Activated CD4-positive, CD25-positive, alpha-beta regulatory T cell (primary cell): ENCODE measurements around the gene PPP1R14B.

Experiments used
- DNase-seq, 4 experiments: peaks; one replicate each; lab custom pipeline; 2025; lab: John Stamatoyannopoulos, UW

PPP1R14B gene, protein sequence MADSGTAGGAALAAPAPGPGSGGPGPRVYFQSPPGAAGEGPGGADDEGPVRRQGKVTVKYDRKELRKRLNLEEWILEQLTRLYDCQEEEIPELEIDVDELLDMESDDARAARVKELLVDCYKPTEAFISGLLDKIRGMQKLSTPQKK

DNA sequence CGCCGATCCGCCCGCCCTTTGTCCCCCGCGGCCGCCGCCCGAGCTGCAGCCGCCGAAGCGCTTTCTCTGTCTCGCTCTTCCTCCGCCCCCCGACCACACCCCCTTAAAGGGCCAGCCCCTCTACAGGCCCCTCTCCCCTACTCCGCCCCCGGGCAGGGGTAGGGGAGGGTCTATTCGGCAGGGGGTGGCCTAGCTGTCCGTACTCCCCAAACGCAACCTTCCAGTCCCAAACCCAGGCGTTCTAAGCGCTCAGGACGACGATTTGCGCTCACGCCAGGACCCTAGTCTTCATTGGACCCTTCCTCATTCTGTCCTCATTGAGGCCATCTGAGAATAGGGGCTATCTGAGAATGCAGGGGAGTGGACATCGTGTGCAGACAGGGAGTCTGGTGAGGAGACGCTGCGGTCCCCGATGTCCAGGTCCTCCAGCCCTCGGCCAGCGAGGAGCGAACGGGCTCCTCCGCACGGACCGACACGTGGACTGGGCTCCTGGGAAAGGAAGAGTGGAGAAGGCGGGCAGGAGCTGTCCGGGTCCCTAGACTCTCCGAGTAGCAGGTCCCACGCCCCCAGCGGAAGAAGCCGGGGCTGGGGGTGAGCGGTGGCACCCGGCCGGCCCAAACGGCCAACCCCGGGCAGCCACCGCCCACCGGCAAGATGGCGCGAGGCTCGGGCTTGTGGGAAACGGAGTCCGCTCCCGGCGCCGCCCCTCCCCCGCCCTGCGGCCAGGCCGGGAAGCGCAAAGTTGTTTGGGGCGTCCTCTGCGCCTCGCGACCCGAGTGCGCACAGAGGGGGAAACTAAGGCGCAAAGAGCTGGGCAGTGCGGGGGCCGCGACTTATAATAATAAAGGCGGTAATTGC lies at the start of gene PPP1R14B:
TSS of gene PPP1R14B (minus strand) at position 73 of the 858 bp plus-strand sequence. CDS start 270 bp downstream, outside the sequence.
- DNase-seq = peak; percentile 62 to 71 (median 67)

DNA sequence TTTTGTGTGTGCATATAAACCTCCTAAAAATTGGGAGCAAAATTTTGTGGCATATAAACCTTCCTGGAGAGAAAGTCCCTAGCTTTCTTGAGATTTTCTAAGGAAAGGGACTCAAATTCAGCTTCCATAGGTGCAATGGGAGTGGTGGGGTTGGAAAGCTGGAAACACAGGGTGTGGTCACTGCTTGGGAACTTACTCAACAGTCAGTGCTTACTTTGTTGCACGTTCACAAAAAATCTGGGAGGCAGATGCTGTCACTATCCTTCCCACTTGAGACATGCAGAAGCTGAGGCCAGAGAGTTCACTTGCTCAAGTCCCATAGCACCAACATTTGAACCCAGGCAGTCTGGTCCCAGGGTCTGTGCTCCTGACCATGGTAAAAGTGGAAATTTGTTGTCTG lies 49.5 kb upstream of the PPP1R14B start:
- DNase-seq = no peak

DNA sequence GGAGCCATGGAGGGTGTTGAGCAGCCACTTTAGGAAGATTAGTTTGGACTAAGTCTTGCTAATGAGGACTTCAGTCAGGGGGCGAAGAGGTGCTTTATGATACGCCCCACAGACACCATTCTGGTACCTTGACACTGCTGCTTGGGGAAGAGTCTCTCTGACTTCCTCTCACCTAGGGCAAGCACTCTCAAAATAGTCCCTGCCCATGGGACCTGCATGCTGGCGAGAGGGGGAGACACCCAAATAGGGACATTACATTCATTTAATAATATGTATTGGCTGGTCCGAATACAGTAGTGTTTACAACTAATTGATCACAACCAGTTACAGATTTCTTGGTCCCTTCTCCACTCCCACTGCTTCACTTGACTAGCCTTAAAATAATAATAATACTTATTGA lies 49.0 kb upstream of the PPP1R14B start:
- DNase-seq = no peak

DNA sequence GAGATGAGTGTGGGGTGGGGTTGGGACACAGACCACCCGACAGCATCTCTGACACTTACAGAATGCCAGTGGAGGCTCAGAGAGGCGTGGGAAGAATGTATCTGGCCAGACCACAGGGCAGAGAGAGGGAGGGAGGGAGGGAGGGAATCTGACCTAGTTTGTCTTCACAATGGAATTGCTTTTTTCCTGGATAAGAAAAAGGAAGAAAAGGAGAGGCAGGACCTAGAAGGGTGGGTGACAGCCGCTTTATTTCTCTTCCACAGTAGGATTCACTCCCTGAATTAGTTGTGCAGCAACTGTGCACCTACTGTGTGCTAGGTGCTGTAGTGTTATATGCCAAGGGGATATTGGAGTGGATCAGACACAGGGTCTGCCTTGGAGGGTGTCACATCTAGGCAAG lies 48.0 kb upstream of the PPP1R14B start:
- DNase-seq = no peak

DNA sequence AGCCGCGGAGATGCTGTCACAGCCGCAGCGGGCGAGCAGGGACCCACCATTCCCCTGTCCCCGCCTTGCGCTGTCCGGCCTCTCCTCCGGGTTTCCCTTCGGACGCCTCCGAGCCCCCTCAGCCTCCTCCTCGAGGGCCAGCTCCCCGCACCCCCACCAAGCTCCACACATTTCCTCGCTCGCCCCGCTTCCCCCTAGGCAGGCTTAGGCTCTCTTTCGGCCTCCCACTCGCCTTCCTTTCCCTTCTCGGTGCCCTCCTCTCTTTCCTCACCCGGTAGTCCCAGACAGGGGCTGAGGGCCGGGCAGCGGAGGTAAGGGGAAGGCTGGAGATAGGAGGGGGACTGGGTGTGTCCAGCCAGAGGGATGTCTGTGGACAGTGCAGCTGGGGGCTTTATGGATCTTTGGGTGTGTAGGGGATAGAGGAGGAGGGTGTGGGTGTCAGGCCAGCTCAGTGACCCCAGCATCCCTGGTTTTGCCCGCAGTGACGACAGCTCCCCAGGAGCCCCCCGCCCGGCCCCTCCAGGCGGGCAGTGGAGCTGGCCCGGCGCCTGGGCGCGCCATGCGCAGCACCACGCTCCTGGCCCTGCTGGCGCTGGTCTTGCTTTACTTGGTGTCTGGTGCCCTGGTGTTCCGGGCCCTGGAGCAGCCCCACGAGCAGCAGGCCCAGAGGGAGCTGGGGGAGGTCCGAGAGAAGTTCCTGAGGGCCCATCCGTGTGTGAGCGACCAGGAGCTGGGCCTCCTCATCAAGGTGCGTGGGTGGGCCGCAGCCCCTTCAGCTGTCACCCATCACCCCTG lies 45.9 kb upstream of the PPP1R14B start:
- DNase-seq = no peak

DNA sequence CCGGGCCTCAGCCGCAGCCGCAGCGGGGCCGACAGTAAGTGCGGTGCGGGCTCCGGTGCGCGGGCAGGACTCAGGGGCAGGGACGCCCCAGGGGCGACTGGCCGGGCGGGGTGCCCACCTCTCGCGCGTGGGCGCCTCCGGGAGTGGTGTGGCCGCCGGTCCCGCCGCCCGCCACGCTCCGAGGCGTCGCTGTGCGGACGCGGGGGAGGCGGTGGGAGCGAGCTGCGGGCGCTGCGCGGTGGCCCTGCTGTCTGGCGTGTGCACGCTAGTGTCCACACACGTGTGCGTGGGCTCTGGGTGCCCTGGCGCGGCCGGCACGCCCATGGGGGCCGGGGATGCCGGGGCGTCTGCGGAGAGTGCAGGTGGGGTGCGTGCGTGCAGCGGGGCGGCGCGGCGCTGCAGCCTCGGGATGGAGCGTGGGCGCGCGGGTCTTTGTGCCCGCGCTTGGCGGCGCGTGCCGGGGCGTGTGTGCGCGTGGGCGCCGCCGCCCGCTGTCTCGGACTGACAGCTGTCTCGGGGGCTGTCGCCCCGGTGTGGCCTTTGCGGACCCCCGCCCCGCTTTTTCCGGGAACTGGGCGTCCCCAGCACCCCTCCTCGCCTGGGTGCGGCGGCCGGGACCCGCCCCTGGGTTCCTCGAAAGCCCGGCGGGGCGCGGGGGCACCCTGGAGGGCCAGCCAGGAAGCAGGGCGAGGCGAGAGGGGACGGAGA lies 45.2 kb upstream of the PPP1R14B start:
- DNase-seq = no peak

DNA sequence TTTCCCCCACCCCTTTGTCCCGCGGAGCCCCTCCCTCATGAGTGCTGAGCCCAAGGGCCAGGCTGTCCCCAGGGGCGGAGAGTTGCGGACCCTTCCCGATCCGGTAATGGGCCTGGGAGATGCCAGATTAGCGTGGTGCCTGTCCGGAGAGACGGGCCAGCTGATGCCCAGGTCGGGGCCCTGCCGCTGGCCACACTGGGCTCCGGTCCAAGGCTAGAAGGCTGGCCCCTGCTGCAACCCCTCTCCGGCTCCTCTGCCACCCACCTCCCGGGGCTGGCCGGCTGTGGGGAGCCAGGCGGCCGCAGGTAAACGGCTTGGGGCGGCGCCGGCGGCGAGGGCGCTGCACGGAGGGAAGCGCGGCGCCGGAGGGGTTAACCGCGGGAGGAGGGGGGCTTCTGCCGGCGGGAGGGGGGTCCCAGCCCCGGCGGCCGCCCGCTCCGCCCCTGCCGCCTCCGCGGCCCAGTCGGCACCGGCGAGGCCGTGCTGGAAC lies 44.6 kb upstream of the PPP1R14B start, which contains the start of gene KCNK4:
TSS of gene KCNK4 (plus strand) at position 41 of the 490 bp plus-strand sequence. CDS start 1,717 bp downstream, outside the sequence.
- no peak for DNase-seq

DNA sequence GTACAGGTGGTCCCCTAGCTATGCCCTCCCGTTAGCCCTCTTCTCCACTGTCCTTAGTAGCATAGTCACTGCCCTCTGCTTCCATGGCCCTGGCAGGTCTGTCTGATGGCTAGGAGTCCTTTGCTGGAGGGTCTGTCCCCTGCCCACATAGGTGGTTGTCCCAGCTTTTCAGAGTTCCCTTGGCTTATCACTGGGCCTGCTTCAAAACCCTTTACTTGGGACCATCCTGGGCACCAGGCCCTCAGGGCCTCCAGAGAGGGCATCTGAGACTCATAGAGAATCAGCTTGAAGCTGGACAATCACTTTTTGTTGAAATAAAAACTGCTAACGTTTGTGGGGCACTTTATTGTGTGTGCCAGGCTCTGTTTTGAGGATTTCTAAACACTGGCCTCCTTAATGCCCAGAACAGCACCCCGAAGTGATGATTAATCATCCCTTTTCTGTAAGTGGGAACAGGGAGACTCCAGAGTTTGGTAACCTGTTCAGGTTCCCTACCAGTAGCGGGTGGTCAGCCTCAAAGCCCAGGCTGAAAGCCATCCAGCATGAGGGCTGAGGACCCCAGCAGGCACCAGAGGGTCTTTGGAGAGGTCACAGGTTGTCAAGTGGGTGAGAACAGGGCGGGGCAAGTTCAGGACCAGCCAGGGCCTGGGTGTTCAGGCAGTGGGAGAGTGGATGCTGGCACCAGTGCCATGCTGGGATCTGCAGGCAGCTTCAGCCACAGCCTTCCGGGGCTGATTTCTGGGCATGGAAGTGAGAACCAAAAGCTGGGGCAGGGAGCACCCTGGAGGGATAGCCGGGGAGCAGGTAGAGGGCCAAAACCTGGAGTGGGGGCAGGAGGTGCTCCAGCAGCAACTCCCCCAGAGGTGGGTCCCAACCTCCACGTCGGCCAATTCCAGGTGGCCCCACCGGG lies 43.9 kb upstream of the PPP1R14B start:
- DNase-seq = no peak

DNA sequence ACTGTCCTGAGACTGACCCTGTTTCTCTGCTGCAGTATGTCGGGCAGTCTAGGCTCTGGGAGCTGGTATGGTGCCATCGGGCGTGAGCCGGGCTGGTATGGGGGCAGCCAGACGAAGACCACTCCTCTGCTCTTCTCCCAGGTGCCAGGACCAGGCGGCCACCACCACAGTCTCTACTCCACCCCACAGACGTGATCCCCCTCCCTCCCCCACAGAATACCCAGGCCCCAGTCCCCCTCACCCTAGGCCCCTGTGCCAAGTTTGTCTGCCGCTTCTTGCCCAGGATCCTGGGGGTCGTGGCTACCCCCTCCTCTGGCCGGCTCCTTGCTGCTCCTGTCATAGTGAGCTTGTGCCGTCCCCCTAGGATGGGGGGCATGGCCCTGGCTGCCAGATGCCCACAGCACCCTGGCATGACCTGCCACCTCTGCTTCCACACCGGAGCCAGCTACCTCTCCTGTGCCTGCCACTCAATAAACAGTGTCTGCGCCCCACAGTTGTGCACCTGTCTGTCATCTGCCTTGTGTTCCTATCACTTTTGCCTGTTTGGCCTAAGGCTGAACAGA lies 42.3 kb upstream of the PPP1R14B start:
- DNase-seq = no peak

DNA sequence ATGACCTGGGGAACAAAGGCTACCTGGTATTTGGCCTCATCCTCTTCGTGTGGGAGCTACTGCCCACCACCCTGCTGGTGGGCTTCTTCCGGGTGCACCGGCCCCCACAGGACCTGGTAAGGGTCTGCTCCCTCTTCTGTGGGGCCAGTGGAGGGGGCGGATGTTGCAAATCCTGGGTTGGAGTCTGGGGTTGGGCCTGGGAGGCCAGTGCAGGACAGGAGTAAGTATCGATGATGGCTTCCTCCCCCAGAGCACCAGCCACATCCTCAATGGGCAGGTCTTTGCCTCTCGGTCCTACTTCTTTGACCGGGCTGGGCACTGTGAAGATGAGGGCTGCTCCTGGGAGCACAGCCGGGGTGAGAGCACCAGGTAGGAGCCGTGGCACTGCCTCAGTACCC lies 41.6 kb upstream of the PPP1R14B start:
- DNase-seq = no peak

DNA sequence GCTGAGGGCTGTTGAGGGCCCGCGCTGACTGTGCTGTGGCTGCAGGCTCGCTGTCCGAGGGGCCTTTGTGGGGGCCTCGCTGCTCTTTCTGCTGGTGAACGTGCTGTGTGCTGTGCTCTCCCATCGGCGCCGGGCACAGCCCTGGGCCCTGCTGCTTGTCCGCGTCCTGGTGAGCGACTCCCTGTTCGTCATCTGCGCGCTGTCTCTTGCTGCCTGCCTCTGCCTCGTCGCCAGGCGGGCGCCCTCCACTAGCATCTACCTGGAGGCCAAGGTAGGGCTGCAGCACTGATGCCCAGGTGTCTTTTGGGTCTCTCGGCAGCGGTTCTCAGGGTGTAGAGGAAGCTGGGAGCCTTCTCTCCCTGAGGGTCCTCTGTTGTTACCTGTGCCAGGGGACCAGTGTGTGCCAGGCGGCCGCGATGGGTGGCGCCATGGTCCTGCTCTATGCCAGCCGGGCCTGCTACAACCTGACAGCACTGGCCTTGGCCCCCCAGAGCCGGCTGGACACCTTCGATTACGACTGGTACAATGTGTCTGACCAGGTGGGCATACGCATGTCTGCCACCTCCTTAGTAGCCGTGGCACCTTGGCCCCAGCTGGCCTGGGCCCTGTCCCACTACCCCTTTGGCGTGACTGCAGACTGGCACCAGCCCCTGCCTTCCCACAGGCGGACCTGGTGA lies 41.1 kb upstream of the PPP1R14B start:
- no peak for DNase-seq

DNA sequence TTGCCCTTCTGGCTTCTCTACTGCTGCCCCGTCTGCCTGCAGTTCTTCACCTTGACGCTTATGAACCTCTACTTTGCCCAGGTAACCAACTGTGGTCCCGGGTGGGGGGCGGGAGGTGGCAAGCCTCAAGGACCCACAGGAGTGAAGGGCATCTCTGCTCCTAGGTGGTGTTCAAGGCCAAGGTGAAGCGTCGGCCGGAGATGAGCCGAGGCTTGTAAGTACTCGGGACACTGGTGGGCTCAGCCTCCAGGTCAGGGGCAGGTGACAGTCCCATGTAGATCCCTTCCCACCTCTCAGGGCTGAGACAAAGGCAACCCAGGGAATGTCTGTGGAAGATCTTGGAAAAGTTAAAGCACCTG lies 40.0 kb upstream of the PPP1R14B start:
- no peak for DNase-seq

DNA sequence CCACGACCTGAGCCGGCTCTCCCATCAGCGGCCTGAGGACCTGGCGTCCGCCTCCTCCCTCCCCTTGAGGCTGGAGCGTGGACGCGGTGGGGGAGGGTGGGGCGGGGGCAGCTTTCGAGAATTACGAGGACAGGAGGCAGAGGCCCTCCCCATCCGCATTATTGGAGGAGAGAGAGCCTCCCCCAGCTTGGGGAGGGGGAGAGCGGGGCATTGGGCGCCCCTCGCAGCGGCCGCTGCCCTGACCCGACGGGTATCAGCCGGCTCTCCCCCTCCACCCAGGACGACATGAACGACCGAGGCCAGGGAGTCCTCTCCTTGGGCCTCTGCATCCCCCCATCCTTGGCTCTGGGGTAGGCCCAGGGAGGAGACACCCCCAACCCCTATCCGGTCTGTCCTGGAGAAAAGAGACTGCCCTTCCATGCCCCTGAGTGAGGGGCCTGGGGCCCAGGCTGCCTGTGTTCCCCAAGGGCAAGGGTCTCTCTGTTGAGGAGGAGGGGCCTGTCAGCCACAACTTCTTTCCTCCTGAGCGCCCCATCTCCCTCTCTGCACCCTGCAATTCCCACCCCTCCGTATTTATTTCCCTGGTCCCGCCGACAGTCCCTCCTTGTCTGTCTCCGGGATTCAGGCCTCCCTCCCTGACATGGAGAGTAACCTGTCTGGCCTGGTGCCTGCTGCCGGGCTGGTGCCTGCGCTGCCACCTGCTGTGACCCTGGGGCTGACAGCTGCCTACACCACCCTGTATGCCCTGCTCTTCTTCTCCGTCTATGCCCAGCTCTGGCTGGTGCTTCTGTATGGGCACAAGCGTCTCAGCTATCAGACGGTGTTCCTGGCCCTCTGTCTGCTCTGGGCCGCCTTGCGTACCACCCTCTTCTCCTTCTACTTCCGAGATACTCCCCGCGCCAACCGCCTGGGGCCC lies 39.4 kb upstream of the PPP1R14B start:
- DNase-seq = no peak

DNA sequence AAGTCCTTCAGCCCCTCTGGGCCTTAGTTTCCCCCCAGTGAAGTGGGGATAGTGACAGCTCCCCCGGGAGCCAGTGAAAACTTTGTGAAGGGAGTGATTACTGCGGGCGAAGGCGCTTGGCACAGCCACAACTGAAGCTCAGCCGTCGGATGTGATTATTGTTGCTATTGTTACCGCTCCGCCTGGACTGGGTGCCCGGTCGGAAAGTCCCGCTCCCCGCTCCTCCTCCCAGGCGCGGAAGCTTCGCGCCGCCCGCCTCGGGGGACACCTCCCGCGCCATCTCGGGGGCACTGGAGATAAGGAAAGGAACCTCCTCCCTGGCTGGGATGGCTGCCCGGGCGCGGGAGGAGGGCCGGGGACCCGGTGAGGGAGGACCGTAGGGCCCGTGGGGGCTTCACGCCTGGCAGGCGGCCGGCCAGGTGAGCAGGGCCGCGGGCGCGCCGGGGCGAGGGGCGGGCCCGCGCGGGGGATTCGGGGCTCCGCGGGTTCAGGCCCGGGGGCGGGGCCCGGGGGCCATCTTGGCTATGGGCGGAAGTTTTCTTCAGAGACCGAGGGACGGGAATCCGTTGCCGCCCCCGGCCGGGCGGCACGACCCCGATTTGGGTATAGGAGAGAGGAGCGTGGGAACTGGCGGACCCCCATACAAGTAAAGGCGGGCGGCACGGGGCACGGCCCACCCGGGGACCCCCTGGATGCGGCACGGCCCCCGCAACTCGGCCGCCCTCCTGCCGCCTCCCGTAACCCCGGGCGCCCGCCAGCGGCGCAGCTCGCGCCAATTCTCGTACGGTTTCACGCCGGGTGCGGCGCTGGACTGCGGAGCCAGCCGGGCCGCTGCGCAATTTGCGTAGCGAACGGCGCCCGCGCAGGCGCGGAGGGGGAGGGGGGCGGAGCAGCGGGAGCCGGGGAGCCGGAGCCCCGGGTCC lies 38.5 kb upstream of the PPP1R14B start, which contains the start of gene GPR137:
TSS of gene GPR137 (plus strand) at position 887 of the 923 bp plus-strand sequence. CDS start 677 bp downstream, outside the sequence.
- peak; percentile 86 to 87 (median 86) for DNase-seq

DNA sequence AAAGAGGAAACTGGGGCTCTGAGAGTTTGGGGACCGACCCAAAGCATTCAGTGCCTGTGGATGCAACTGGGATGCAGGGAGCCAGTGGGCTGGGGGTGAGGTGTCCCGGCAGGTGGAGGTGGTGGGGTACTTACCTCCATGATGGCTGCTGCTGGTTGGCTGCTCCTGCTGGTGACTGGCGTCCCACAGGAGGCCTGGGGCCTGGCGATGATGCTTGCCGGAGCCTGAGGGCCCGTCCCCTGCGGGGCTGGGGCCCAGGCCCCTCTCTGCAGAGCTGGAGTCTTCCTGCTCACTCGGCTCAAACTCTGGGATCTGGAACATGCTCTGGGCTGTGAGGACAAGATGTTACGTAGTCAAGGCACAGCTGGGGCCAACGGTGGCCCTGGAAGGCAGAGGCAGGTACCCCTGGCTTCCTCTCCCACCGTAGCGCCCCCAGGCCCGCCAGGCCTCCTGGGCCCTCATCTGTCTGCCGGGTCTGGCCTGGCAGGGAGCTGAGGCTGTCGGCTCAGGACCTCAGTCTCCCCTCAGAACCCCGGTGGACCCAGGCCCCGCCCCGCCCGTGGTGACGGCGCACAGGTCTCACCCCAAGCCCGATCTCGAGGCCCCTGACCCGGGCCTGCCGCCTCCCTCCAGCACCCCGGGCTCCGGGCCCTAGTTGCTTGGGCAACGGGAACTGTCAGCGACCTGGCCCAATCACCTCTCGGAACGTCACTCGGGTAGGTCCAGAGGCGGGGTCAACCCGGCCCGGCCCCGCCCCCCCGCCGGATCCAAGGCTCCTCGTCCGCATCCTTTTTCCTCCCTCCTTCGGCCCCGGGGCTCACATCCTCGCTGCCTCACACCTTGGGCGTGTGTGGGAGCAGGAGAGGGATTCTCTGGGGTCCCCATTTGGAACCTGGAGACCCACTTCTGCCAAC lies 37.6 kb upstream of the PPP1R14B start, which contains the start of gene BAD:
TSS of gene BAD (minus strand) at position 618 of the 914 bp plus-strand sequence. CDS start at position 321, 297 bp downstream.
- DNase-seq = peak; percentile 82 to 86 (median 84)

DNA sequence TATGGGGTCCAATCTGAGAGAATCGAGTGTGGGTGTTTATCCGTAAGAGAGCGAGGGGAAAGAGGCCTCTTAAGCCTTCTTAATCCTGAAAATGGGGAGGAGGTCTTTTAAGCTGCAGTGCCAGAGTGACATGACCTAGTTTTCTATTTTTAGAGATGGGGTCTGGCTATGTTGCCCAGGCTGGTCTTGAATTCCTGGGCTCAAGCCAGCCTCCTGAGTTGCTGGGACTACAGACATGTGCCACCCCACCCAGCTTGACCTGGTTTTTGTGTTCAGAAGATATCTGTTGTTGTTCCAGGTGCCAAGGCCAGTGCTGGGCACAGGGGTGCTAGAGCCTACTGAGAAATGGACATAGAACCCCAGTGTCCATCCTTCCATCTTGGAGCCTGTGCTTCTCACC lies 36.3 kb upstream of the PPP1R14B start:
- no peak for DNase-seq
